Thyroid gland (tissue), 4 donors: ENCODE data around the gene HNRNPF. TPM values are rescaled to one million over a fixed set of nuclear protein-coding genes. Genes with fewer than 3 reads are reported as not detected.
A peak's percentile ranks its signal among the peaks of the same experiment; 100 is the strongest.

ENCODE experiments used
- DNase-seq, 2 donors: peaks; one replicate each; pipeline ENCODE4 v3.0.0-alpha.2; 2019
- H3K27ac ChIP-seq, 3 donors: fragments of 200-600 bp; sonication (generic); 1 replicate in 2 of 3; 2 replicates in 1 of 3; pipeline ENCODE4 v1.5.1; 2016 to 2019; ENCODE audit warnings: mild to moderate bottlenecking in 1 of 3, moderate library complexity in 1 of 3
- H3K27me3 ChIP-seq: fragments of 200-600 bp; sonication (generic); one replicate; pipeline ENCODE4 v1.5.1; 2019
- H3K36me3 ChIP-seq, 2 donors: fragments of 200-600 bp; sonication (generic); one replicate each; pipeline ENCODE4 v1.5.1; 2016 to 2019
- H3K4me1 ChIP-seq, 2 donors: fragments of 200-600 bp; sonication (generic); one replicate each; pipeline ENCODE4 v1.5.1; 2017 to 2019
- H3K4me3 ChIP-seq, 3 donors: fragments of 200-600 bp; sonication (generic); replicated peaks in 1 of 3; 1 replicate in 2 of 3; 2 replicates in 1 of 3; pipeline ENCODE4 v1.5.1; 2016; ENCODE audit warnings: mild to moderate bottlenecking in 1 of 3
- H3K9me3 ChIP-seq: fragments of 200-600 bp; sonication (generic); one replicate; pipeline ENCODE4 v1.5.1; 2017
- CTCF ChIP-seq, 6 experiments: fragments of 200-600 bp in 3 of 6; fragments of 450-650 bp in 3 of 6; sonication (generic) in 3 of 6; IDR thresholded peaks; one replicate each; pipeline ENCODE4 v1.5.1; 2016 to 2019; ENCODE audit warnings: antibody characterized with exemption in 6 of 6, mild to moderate bottlenecking in 2 of 6, inconsistent platforms in 1 of 6, moderate library complexity in 1 of 6
- POLR2A ChIP-seq, 2 donors: fragments of 450-650 bp; IDR thresholded peaks; one replicate each; pipeline ENCODE4 v1.6.1; 2017; ENCODE audit warnings: antibody characterized with exemption in 2 of 2, mild to moderate bottlenecking in 2 of 2, moderate library complexity in 1 of 2
- WGBS, 2 donors: methylation state at CpG; one replicate each; pipeline ENCODE4 v1.1.5; 2017; 5-methylcytosine and 5-hydroxymethylcytosine counted together
- intact Hi-C: fragments of 100-400 bp; cut with DNase I; formaldehyde crosslinking; loops from one replicate; pipeline ENCODE4 v1.15.1; 2023
- total RNA-seq, 4 donors: library from RNA; depleted of rRNA; stranded (reverse); fragments of >200 nt; gene quantifications; one replicate each; pipeline ENCODE4 v1.2.3, GENCODE V29; 2016

HNRNPF gene
- total RNA-seq, 4 donors from 2014 or later, result 148 to 158 (median 155) TPM

GRCh38 chr10:43383204-43383971, 25.6 kb downstream of the HNRNPF start:
- H3K27ac ChIP-seq, result no peak overlapping the region
- H3K9me3 ChIP-seq, result no peaks in the 10 kb centered on the region
- intact Hi-C loops, result no loop called here
- TF ChIP-seq POLR2A (IDR thresholded peaks at IDR 0.05), result no peak
- TF ChIP-seq CTCF (IDR thresholded peaks at IDR 0.05), result no peak
- DNase-seq, result no peak
- WGBS, 2 donors, result 64 to 68% methylated on average over 13 to 14 of the region's 14 CpGs
- H3K4me1 ChIP-seq, result no peaks in the 10 kb centered on the region
- H3K27me3 ChIP-seq, result no peaks in the 10 kb centered on the region
- no peak overlapping the region for H3K4me3 ChIP-seq
- peaks cover 21 to 33% of the 10 kb centered on the region in 2 donors for H3K36me3 ChIP-seq

GRCh38 chr10:43380610-43381222, 28.3 kb downstream of the HNRNPF start:
- intact Hi-C loops, result no loop called here
- no peaks in the 10 kb centered on the region for H3K27me3 ChIP-seq
- H3K27ac ChIP-seq, result no peak overlapping the region
- peaks cover 0 to 7% of the 10 kb centered on the region in 2 donors for H3K36me3 ChIP-seq
- 91 to 92% methylated on average over 5 of the region's 5 CpGs for WGBS, 2 donors
- no peak overlapping the region for H3K4me3 ChIP-seq
- TF ChIP-seq CTCF (IDR thresholded peaks at IDR 0.05), result no peak
- TF ChIP-seq POLR2A (IDR thresholded peaks at IDR 0.05), result no peak
- no peaks in the 10 kb centered on the region for H3K4me1 ChIP-seq
- no peak for DNase-seq
- no peaks in the 10 kb centered on the region for H3K9me3 ChIP-seq

GRCh38 chr10:43377424-43377883, 31.5 kb downstream of the HNRNPF start:
- WGBS, 2 donors, result 34 to 39% methylated on average over 11 of the region's 13 CpGs
- intact Hi-C loops, result no loop called here
- TF ChIP-seq POLR2A (IDR thresholded peaks at IDR 0.05), result no peak
- TF ChIP-seq CTCF (IDR thresholded peaks at IDR 0.05), result peak in 2 of 6 experiments; percentile 17 to 28
- DNase-seq, result peak in 1 of 2 donors; percentile 34
- no peaks in the 10 kb centered on the region for H3K27me3 ChIP-seq
- no peaks in the 10 kb centered on the region for H3K9me3 ChIP-seq
- no peaks in the 10 kb centered on the region for H3K4me1 ChIP-seq
- H3K27ac ChIP-seq, result no peak overlapping the region
- no peak overlapping the region for H3K4me3 ChIP-seq
- H3K36me3 ChIP-seq, result no peaks in the 10 kb centered on the region

GRCh38 chr10:43376828-43377423, 32.1 kb downstream of the HNRNPF start:
- Histone ChIP-seq H3K27ac (no peak overlapping the region), H3K4me1 (no peaks in the 10 kb centered on the region), H3K36me3 (no peaks in the 10 kb centered on the region), H3K27me3 (no peaks in the 10 kb centered on the region), H3K9me3 (no peaks in the 10 kb centered on the region), H3K4me3 (no peak overlapping the region)
- WGBS, 2 donors, result 0 to 66% methylated on average over 1 to 2 of the region's 2 CpGs
- TF ChIP-seq CTCF (IDR thresholded peaks at IDR 0.05) (no peak), POLR2A (IDR thresholded peaks at IDR 0.05) (no peak)
- intact Hi-C loops, result no loop called here
- DNase-seq, result no peak
